Measurements from ENCODE around the gene PHIP. TPM values are rescaled to one million over a fixed set of nuclear protein-coding genes. Genes with fewer than 3 reads are reported as not detected.
"Not testable (repeated sequence)": the region's sequence is repeated elsewhere in the genome, so short reads cannot be mapped to it uniquely, and the experiment has no call there.

Gene PHIP
- total RNA-seq, 1 experiment from 2014 or later = 29.0 TPM

GRCh38 chr6:79101164-79101563 lies 23.1 kb upstream of the PHIP start:
- no peak overlapping the region for H3K27ac ChIP-seq
- ChIA-PET POLR2A (ENCODE audit: unreplicated experiment) (no interaction called here), CTCF (no interaction called here)
- H3K4me2 ChIP-seq = no peak overlapping the region
- H3K9me2 ChIP-seq (ENCODE audit: insufficient read depth) = no peaks in the 10 kb centered on the region
- H3F3A ChIP-seq (ENCODE audit: insufficient read depth, low read depth) = no peaks in the 10 kb centered on the region
- no peak for TF ChIP-seq EZH2 (IDR thresholded peaks at IDR 0.05; ENCODE audit: low read depth)
- TF ChIP-seq CTCF (conservative IDR thresholded peaks at IDR 0.05) = no peak
- no peak for DNase-seq
- no peaks in the 10 kb centered on the region for H3K27me3 ChIP-seq (ENCODE audit: insufficient read depth, low read depth)
- intact Hi-C loops (cut with micrococcal nuclease; ENCODE audit: unreplicated experiment) = no loop called here
- H2AFZ ChIP-seq = no peak overlapping the region
- H3K4me1 ChIP-seq (replicated peaks; ENCODE audit: insufficient read depth) = no peaks in the 10 kb centered on the region
- H3K36me3 ChIP-seq (ENCODE audit: low read depth) = no peaks in the 10 kb centered on the region
- no peaks in the 10 kb centered on the region for H4K20me1 ChIP-seq (ENCODE audit: insufficient read depth)
- BruUV-seq (replicated peaks) = no TSS peak
- H3K9me3 ChIP-seq (ENCODE audit: insufficient read depth, low read depth) = no peaks in the 10 kb centered on the region
- no peaks in the 10 kb centered on the region for H3K79me2 ChIP-seq (ENCODE audit: low read depth)
- H3K4me3 ChIP-seq = no peak overlapping the region

GRCh38 chr6:79100304-79100703 lies 22.2 kb upstream of the PHIP start:
- H3K9me2 ChIP-seq (ENCODE audit: insufficient read depth) = no peaks in the 10 kb centered on the region
- H3K27ac ChIP-seq = no peak overlapping the region
- BruUV-seq (replicated peaks) = no TSS peak
- no peak overlapping the region for H2AFZ ChIP-seq
- ChIA-PET CTCF (no interaction called here), POLR2A (ENCODE audit: unreplicated experiment) (no interaction called here)
- H4K20me1 ChIP-seq (ENCODE audit: insufficient read depth) = no peaks in the 10 kb centered on the region
- no peak for TF ChIP-seq EZH2 (IDR thresholded peaks at IDR 0.05; ENCODE audit: low read depth)
- TF ChIP-seq CTCF (conservative IDR thresholded peaks at IDR 0.05) = no peak
- H3K36me3 ChIP-seq (ENCODE audit: low read depth) = no peaks in the 10 kb centered on the region
- H3K4me2 ChIP-seq = no peak overlapping the region
- no peak overlapping the region for H3K4me3 ChIP-seq
- no peaks in the 10 kb centered on the region for H3K79me2 ChIP-seq (ENCODE audit: low read depth)
- DNase-seq = no peak
- no peaks in the 10 kb centered on the region for H3K4me1 ChIP-seq (replicated peaks; ENCODE audit: insufficient read depth)
- no peaks in the 10 kb centered on the region for H3F3A ChIP-seq (ENCODE audit: insufficient read depth, low read depth)
- intact Hi-C loops (cut with micrococcal nuclease; ENCODE audit: unreplicated experiment) = no loop called here
- H3K9me3 ChIP-seq (ENCODE audit: insufficient read depth, low read depth) = no peaks in the 10 kb centered on the region
- no peaks in the 10 kb centered on the region for H3K27me3 ChIP-seq (ENCODE audit: insufficient read depth, low read depth)

- no peaks in the 10 kb centered on the region for H3K79me2 ChIP-seq (ENCODE audit: low read depth)
- H3F3A ChIP-seq (ENCODE audit: insufficient read depth, low read depth) = no peaks in the 10 kb centered on the region
- H2AFZ ChIP-seq = no peak overlapping the region
- intact Hi-C loops (cut with micrococcal nuclease; ENCODE audit: unreplicated experiment) = no loop called here
- no peaks in the 10 kb centered on the region for H3K9me3 ChIP-seq (ENCODE audit: insufficient read depth, low read depth)
- POLR2A ChIA-PET (ENCODE audit: unreplicated experiment) = no interaction called here
- no peaks in the 10 kb centered on the region for H4K20me1 ChIP-seq (ENCODE audit: insufficient read depth)
- no peaks in the 10 kb centered on the region for H3K9me2 ChIP-seq (ENCODE audit: insufficient read depth)
- no peaks in the 10 kb centered on the region for H3K4me1 ChIP-seq (replicated peaks; ENCODE audit: insufficient read depth)
- BruUV-seq (replicated peaks) = no TSS peak
- H3K27ac ChIP-seq = no peak overlapping the region
- DNase-seq = no peak
- H3K27me3 ChIP-seq (ENCODE audit: insufficient read depth, low read depth) = no peaks in the 10 kb centered on the region
- H3K4me2 ChIP-seq = no peak overlapping the region
- CTCF ChIA-PET = no interaction called here
- no peaks in the 10 kb centered on the region for H3K36me3 ChIP-seq (ENCODE audit: low read depth)
- H3K4me3 ChIP-seq = no peak overlapping the region
- no peak for TF ChIP-seq EZH2 (IDR thresholded peaks at IDR 0.05; ENCODE audit: low read depth)
- TF ChIP-seq CTCF (conservative IDR thresholded peaks at IDR 0.05) = no peak
Measured at GRCh38 chr6:79094938-79095337, 16.9 kb upstream of the PHIP start.

- H3K9me2 ChIP-seq (ENCODE audit: insufficient read depth); H3K4me2 ChIP-seq; H3K79me2 ChIP-seq (ENCODE audit: low read depth); DNase-seq; H4K20me1 ChIP-seq (ENCODE audit: insufficient read depth); H3F3A ChIP-seq (ENCODE audit: insufficient read depth, low read depth); H3K4me1 ChIP-seq (replicated peaks; ENCODE audit: insufficient read depth); H3K27me3 ChIP-seq (ENCODE audit: insufficient read depth, low read depth); intact Hi-C loops (cut with micrococcal nuclease; ENCODE audit: unreplicated experiment); H3K36me3 ChIP-seq (ENCODE audit: low read depth); BruUV-seq (replicated peaks); POLR2A ChIA-PET (ENCODE audit: unreplicated experiment); H2AFZ ChIP-seq; H3K27ac ChIP-seq; H3K9me3 ChIP-seq (ENCODE audit: insufficient read depth, low read depth); H3K4me3 ChIP-seq: not testable (repeated sequence)
- CTCF ChIA-PET = interaction anchor here (0.6 kb wide), 1 partner anchor 104 kb away, joined by 4 read pairs; no protein-coding TSS in a partner anchor
Measured at GRCh38 chr6:79091801-79092200, 13.7 kb upstream of the PHIP start.

Data from PC-9 (cell line).